HuH-7 (cell line): ENCODE measurements around the gene ZNF468.
"Not testable (repeated sequence)": the region's sequence is repeated elsewhere in the genome, so short reads cannot be mapped to it uniquely, and the experiment has no call there.

Experiments used
- DNase-seq: peaks from one replicate; pipeline ENCODE4 v3.0.0; 2011; ENCODE audit warnings: low spot score

Gene ZNF468

DNA sequence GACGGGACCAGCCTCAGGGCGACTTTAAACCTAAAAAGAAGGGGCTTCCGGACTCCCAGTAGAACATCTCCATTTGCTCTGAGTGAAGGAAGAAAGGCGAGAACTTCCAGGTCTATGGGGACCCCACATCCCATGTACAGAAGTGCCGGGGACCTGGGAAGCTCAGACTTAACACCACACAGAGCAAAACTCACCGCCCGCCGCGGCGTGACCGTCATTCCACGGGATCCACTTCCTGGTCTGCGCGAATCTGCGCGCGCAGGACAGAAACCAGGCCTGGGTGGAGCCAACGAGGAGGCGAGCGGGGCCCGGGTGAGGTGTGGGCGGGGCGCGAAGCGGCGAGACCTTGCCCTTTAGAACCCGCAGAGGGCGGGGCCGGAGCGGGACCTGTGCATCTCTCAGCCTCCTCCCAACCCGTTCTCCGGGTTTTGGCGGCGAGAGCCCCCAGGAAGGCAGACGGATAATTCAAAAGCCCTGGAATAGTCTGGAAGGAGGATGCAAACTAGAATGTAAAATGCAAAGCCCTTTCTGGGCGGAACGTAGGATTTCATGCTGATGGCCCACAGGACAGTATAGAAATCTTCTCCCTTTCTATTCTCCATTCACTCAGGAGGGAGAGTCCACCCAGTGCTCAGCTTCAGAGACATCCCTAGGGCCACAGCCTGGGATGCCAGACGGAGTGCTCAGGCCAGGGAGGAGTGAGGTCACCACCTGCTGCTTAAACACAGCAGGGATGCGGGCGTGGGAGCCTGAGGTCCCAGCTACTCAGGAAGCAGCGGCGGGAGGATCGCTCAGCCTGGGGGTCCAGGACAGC is at the start of gene ZNF468:
ZNF468 (minus strand) TSS at position 242 of the 814 bp plus-strand sequence. CDS start 3,347 bp downstream, outside the sequence.
- peak; percentile 10 for DNase-seq

DNA sequence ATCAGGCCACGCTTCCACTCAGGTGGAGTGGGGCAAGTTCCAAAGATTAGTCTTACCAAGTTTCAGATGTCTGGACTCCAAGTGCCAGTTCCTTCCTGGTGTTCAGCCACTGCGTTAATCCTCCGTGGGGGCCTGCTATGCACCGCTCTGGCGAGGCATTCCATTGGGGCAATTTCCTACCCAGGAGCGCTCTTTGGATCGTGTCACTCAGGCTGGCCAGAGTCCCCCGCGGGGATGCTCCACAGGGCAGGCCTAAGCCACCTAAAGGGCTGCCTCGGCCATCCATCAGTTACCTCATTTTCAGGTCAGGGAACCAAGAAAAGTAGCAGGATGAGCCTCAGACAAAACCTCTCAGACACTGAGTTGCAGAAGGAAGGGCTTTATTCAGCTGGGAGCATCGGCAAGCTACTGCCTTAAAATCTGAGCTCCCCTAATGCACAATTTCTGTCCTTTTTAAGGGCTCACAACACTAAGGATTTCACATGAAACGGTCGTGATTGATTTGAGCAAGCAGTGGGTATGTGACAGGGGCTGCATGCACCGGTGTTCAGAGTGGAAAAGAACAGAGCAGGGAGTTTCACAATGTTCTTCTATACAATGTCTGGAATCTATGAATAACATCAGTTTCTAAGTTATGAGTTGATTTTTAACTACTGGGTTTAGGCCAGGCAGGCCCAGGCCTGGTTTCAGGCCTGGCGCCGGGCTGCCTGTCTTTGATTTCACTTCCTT is 46.8 kb upstream of the ZNF468 start:
- not testable (repeated sequence) for DNase-seq

DNA sequence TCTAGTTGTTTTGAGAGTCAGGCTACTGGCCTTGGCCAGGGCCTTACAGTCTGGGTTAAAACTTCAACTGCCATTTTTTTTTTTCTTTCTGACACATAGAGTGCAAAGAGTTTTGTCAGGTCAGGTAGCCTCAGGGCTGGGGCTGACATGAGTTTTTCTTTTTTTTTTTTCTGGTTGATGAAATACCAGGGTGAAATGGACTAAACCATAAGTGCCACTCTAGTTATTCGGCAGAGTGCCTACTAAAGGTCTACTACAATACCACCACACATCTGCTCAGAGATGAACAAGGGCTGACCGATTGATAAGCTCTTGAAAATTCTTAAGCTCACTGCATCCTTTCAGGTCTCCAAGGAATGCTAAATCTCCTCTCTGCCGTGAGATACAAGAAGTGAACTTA is 44.4 kb upstream of the ZNF468 start:
- DNase-seq: no peak

DNA sequence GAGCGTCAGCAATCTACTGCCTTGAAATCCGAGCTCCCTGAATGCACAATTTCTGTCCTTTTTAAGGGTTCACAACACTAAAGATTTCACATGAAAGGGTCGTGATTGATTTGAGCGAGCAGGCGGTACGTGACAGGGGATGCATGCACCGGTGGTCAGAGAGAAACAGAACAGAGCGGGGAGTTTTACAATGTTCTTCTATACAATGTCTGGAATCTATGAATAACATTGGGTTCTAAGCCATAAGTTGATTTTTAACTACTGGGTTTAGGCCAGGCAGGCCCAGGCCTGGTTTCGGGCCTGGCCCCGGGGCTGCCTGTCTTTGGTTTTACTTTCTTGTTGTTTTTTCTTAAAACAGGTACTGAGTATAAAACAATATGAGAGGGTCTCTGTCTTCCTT is 41.2 kb upstream of the ZNF468 start:
- not testable (repeated sequence) for DNase-seq

DNA sequence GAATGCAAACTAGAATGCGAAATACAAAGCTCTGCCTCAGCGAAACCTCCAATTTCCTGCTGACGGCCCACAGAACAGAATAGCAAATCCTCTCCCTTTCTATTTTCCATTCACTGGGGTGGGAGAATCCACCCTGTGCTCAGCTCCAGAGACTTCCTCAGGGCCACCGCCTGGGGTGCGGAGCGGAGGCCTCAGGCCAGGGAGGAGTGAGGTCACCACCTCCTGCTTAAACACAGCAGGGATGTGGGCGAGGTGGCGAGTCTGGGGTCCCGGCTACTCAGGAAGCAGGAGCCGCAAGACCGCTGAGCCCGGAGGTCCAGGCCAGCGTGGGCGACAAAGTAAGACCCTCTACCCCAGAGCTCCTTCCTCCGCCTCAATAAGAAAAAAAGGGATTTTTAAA is 40.7 kb upstream of the ZNF468 start:
- DNase-seq: no peak

DNA sequence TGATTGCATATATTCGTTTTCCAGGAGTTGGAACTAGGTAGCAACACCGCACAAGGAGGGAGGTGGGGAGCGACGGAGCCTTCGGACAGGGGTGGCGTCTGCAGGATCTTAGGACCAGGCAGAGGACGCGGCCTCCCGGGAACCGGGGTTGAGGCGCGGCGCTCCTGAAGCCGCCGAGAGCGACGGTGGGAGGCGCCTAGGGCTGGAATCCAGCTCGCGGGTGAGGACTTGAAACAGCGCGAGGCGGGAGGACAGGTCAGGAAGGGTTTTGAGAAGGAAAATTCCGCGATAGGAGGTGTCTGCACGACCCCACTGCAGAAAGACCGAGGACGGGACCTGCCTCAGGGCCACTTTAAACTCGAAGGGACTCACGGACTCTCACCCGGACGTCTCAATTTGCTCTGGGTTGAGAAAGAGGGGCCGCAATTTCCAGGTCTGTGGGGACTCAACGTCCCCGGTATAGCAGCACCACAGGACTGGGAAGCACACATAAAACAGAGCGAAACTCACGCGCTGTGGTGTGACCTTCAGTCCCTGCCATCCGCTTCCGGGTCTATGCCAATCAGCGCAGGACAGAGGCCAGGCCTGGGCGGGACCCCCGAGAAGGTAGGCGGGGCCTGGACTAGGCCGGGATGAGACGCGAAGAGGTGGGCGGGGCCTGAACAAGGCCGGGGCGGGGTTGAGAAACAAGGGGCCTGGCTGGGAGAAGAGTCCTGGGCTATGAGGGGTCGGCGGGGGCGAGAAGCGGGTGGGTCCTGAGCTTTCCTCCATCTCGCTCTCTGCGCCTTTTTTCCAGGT is 39.9 kb upstream of the ZNF468 start, which contains the start of gene ZNF320:
ZNF320 (minus strand) TSS at position 498 of the 798 bp plus-strand sequence. CDS start 7,380 bp downstream, outside the sequence.
- peak; percentile 89 for DNase-seq

DNA sequence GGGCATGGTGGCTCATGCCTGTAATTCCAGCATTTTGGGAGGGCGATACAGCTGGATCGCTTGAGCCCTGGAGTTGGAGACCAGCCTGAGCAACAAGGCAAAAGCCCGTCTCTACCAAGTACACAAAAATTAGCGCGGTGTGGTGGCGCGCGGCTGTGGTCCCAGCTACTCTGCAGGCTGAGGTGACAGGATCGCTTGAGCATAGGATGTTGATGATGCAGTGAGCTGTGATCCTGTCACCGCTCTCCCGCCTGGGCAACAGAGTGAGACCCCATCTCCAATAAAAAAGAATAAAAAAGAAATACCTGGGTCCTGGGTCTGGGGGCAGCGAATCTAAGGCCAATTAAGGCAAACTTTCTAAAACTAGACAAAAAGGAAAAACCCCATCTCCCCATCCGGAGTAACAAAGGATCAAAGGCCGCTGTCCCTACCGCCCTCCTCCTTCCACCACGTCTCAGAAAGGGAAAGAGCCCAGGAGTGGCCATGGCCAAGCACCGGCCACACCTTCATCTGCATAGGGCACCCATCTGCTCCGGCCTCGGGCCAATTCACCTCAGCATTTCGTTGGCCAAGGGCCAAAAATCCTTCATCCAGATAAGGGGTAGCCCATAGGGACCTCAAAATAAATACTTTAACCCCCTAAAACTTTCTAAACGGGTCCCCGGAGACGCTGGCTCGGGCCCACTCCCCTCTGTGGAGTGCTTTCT is 39.2 kb upstream of the ZNF468 start:
- peak; percentile 25 for DNase-seq

DNA sequence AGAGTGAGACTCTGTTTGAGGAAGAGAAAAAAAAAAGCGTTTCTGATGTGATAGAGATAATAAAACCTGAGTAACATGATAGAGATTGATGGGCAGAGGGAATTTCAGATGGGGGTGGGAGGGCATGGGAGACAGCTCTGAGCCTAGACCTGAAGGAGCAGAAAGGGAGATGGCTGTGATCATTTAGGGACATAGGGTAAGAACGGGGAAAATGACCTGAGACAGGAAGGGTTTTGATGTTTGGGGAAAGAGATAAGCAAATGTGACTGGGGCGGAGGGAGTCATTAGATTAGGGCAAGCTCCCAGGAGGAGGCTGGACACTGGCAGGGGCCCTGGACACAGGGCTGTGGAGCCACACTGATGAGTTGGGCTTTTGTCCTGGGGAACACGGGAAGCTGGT is 33.9 kb upstream of the ZNF468 start:
- no peak for DNase-seq

DNA sequence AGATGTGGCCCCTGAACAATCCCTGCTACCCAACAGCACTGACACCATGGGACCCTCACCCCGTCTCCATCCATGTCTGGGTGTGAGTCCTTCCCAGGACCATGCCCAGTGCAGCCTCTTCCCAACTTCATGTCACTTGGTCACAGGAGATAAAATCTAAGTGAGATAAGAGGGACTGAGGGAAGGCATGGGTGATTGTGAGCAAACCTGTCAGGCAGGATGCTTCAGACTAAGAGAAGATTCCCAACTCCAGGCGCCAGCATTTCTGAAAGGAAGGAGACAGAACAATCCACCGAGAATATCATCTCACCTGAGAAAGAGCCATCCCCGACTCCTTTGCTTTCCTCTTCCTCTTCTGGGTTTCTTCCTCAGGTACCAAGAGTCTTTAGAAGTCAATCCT is 32.5 kb upstream of the ZNF468 start:
- no peak for DNase-seq

DNA sequence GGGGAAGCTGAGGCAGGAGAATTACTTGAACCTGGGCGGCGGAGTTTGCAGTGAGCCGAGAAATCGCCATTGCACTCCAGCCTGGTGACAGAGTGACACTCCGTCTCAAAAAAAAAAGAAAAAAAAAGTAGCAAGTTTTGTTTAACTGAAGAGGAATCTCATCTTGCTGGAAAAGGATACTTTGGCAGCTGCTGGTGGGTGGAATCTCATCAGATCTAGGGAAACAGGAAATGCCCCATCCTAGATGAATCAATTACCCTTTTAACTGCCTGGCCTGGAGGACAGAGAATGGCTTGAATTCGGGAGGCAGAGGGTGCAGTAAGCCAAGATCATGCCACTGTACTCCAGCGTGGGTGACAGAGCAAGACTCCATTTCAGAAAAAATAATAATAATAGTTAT is 31.7 kb upstream of the ZNF468 start:
- no peak for DNase-seq

DNA sequence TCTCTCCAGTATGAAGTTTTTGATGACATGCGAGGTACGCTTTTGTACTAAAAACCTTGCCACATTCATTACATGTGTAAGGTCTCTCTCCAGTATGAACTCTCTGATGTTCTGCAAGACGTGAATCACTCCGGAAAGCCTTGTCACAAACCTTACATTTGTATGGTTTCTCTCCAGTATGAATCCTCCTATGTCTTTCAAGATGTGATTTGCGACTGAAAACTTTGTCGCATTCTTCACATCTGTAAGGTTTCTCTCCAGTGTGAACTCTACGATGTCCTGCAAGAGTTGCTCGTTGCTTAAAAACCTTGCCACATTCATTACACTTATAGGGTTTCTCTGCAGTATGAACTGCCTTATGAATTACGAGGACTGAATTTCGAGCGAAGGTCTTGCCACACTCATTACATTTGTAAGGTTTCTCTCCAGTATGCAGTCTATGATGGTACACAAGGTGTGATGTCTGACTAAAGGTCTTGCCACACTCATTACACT is 23.5 kb upstream of the ZNF468 start:
- DNase-seq: no peak

DNA sequence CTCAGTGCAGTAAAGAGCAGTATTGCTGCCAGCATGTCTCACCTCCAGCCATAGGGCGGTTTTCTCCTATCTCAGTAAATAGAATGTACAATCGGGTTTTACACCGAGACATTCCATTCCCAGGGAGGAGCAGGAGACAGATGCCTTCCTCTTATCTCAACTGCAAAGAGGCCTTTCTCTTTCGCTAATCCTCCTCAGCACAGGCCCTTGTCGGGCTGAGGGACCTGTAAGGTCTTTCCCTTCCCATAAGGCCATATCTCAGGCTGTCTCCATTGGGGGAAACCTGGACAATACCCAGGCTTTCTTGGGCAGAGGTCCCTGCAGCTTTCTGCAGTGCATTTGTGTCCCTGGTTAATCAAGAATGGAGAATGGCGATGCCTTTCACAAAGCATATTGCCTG is 15.6 kb upstream of the ZNF468 start:
- not testable (repeated sequence) for DNase-seq

DNA sequence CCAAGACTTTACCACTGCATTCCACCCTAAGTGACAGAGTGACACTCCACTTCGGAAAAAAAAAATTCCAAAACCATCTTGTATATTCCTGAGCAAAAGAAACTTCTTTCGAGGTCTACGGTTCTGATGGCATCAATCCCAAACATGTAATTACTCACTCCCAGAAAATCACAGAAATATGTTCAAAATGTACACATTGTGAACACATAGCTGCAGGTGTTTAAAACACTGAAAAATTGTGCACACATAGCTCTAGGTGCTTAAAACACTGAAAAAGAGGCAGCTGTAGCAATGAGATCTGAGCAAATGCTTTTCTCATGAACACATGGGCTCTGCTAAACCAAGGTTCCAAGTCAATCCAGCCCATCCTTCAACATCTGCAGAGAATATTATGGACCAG is 14.0 kb upstream of the ZNF468 start:
- no peak for DNase-seq

DNA sequence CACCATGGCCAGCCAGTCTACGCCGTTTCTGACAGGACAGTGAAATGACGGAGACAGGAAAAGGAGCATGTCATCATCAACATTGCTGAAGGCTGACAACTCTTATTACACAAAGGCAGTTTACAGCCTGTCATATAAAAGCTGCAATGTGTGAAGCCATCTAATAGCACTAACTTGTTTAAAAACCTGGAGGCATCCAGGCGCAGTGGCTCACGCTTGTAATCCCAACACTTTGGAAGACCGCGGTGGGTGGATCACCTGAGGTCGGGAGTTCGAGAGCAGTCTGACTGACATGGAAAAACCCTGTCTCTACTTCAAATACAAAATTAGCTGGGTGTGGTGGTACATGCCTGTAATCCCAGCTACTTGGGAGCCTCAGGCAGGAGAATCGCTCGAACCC is 10.6 kb upstream of the ZNF468 start:
- DNase-seq: not testable (repeated sequence)

DNA sequence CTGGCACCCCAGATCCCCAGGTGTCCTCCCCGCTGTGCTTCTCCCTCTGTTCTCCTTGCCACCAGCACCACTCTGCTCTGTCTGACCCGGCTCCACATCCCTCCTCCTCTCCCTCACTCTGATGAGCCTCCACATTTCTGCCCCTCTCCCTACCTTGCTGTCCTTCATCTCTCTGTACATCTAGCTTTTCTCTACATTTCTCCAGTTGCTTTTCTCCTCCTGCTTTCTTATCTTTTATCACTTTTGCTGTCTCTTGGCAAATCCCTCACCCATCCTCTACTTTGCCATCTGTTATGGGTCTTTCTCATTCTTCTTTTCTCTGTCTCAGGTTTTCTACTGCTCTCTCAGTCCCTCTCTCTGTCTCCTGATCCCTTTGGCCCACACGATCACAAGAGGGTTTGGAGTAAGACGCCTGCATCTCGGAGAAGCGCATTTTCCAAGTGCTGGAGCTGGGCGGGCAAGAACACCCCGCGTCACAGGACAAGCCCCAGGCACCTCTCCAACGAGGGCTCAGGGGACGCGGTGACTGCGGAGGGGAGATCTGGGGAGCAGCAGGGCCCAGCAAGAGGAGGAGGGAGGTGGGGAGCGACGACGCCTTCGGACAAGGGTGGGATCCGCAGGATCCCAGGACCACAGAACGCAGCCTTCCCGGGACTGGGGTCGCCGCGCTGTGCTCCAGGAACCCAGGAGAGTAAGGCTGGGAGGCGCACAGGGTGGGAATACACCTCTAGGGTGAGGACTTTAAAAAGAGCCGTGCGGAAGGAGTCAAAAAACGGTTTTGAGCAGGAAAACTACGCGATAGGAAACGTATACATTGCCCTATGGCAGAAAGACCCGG is 660 bp downstream of the ZNF468 start:
- DNase-seq: not testable (repeated sequence)

DNA sequence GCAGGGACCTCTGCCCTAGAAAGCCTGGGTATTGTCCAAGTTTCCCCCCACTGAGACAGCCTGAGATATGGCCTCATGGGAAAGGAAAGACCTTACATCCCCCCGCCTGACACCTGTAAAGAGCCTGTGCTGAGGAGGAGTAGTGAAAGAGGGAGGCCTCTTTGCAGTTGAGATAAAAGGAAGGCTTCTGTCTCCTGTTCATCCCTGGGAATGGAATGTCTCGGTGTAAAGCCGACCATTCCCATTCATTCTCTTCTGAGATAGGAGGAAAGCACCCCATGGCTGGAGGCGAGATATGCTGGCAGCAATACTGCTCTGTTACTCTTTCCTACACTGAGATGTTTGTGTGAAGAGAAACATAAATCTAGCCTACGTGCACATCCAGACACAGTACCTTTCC is 10.1 kb downstream of the ZNF468 start:
- not testable (repeated sequence) for DNase-seq

DNA sequence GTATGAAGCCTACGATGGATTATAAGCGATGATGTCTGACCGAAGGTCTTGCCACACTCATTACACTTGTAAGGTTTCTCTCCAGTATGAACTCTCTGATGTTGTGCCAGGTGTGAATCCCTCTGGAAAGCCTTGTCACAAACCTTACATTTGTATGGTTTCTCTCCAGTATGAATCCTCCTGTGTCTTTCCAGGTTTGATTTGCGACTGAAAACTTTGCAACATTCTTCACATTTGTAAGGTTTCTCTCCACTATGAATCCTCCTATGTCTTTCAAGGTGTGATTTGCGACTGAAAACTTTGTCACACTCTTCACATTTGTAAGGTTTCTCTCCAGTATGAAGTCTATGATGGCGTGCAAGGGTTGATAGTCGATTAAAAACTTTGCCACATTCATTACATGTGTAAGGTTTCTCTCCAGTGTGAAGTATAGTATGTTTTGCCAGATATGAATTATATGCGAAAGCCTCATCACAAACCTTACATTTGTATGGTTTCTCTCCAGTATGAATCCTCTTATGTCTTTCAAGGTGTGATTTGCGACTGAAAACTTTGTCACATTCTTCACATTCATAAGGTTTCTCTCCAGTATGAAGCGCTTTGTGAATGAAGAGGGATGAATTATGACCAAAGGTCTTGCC is 16.5 kb downstream of the ZNF468 start:
- not testable (repeated sequence) for DNase-seq

DNA sequence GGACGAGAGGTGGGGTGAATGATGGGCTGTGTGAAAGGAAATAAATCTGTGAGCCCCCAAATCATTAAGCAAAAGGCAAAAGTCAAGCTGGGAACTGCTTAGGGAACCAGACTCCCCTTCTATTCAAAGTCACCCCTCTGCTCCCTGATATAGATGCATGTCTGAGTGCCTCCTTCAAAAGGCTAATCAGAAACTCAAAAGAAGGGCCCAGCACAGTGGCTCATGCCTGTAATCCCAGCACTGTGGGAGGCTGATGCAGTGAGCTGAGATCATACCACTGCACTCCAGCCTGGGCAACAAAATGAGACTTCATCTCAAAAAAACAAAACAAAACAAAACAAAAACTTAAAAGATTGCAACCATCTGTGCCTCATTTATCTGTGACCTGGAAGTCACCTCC is 23.1 kb downstream of the ZNF468 start:
- not testable (repeated sequence) for DNase-seq

DNA sequence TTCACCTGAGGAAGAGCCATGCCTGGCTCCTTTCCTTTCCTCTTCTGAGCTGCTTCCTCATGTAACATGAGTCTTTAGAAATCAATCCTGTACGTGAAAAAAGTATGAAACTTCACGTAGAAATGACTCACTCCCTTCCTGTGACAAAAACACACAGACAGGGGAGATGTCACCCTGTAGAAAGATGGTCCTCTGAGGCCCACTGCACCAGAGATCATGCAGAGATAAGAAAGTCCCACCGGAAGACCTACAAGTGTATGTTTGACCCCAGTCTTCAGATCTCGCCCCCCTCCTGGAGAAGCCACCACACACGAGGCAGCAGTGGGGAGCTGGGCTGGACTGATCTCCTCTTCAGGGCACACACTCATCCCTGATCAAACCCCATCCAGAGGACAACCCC is 23.9 kb downstream of the ZNF468 start:
- not testable (repeated sequence) for DNase-seq

DNA sequence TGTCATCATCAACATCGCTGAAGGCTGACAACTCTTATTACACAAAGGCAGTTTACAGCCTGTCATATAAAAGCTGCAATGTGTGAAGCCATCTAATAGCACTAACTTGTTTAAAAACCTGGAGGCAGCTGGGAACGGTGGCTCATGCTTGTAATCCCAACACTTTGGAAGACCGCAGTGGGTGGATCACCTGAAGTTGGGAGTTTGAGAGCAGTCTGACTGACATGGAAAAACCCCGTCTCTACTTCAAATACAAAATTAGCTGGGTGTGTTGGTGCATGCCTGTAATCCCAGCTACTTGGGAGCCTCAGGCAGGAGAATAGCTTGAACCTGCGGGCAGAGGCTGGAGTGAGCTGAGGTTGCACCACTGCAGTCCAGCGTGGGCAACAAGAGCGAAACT is 27.6 kb downstream of the ZNF468 start:
- DNase-seq: not testable (repeated sequence)
